ENCODE results near the gene NUP43.
"Not testable (repeated sequence)": the region's sequence is repeated elsewhere in the genome, so short reads cannot be mapped to it uniquely, and the experiment has no call there.

NUP43 gene

GRCh38 chr6:149683256-149683859, 63.0 kb downstream of the NUP43 start:
- ChIA-PET POLR2A (no interaction called here), CTCF (interaction anchor here (0.7 to 3.7 kb wide), 3 partner anchors 12 to 18 kb away, joined by 3 to 13 read pairs (median 3); no protein-coding TSS in a partner anchor)
- TF ChIP-seq, protein P1, sequence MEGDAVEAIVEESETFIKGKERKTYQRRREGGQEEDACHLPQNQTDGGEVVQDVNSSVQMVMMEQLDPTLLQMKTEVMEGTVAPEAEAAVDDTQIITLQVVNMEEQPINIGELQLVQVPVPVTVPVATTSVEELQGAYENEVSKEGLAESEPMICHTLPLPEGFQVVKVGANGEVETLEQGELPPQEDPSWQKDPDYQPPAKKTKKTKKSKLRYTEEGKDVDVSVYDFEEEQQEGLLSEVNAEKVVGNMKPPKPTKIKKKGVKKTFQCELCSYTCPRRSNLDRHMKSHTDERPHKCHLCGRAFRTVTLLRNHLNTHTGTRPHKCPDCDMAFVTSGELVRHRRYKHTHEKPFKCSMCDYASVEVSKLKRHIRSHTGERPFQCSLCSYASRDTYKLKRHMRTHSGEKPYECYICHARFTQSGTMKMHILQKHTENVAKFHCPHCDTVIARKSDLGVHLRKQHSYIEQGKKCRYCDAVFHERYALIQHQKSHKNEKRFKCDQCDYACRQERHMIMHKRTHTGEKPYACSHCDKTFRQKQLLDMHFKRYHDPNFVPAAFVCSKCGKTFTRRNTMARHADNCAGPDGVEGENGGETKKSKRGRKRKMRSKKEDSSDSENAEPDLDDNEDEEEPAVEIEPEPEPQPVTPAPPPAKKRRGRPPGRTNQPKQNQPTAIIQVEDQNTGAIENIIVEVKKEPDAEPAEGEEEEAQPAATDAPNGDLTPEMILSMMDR (IDR thresholded peaks at IDR 0.05; ENCODE audit: control extremely low read depth, extremely low read depth, low read depth, missing control alignments) = no peak
- DNase-seq (ENCODE audit: extremely low spot score) = no peak

DNA sequence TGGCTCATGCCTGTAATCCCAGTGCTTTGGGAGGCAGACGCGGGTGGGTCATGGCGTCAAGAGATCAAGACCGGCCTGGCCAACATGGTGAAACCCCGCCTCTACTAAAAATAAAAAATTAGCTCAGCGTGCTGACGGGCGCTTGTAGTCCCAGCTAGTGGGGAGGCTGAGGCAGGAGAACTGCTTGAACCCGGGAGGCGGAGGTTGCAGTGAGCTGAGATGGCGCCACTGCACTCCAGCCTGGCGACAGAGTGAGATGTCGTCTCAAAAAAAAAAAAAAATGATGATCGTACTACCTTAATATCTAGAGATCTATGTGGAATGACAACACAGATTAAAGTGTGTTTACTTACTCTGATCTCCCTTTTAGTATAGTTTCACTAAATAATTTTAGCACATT, 64.5 kb downstream of the NUP43 start:
- DNase-seq (ENCODE audit: extremely low spot score); CTCF ChIA-PET: not testable (repeated sequence)
- POLR2A ChIA-PET = interaction anchor here (0.6 kb wide), 1 partner anchor 117 kb away, joined by 3 read pairs; no protein-coding TSS in a partner anchor

GRCh38 chr6:149681209-149681608, 65.1 kb downstream of the NUP43 start:
- ChIA-PET CTCF (no interaction called here), POLR2A (interaction anchor here (0.6 kb wide), 1 partner anchor 116 kb away, joined by 3 read pairs; no protein-coding TSS in a partner anchor)
- TF ChIP-seq, protein P1 (IDR thresholded peaks at IDR 0.05; ENCODE audit: control extremely low read depth, extremely low read depth, low read depth, missing control alignments) = no peak
- no peak for DNase-seq (ENCODE audit: extremely low spot score)

DNA sequence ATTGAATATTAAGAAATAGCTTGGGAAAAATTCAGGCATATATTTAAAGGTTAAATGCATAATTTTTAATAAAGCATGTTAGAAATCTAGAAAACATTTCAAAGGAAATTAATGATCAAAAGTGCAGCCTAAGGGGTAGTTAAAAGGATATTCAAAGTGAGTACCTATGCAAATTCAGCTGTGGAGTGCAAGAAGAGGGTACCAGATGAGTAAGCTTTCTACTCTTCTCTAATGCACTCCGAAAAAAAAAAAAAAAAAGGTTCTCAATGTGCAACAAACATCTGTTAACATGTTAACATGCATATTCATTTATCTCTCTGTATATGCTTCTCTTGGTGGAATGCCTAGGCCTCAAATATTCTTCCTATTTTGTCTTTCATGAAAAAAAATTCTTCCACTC, 65.8 kb downstream of the NUP43 start:
- ChIA-PET CTCF (no interaction called here), POLR2A (interaction anchor here (0.6 kb wide), 1 partner anchor 456 kb away, joined by 3 read pairs; no protein-coding TSS in a partner anchor)
- TF ChIP-seq, protein P1 (IDR thresholded peaks at IDR 0.05; ENCODE audit: control extremely low read depth, extremely low read depth, low read depth, missing control alignments) = no peak
- peak; percentile 23 for DNase-seq (ENCODE audit: extremely low spot score)

All from GM10248 (cell line).